ENCODE measurements around the gene OSBPL3. TPM values are rescaled to one million over a fixed set of nuclear protein-coding genes. Genes with fewer than 3 reads are reported as not detected.

The OSBPL3 gene
- polyA plus RNA-seq, 1 of the 3 experiments (the other 2 are of a cell fraction): 23.2 TPM

DNA sequence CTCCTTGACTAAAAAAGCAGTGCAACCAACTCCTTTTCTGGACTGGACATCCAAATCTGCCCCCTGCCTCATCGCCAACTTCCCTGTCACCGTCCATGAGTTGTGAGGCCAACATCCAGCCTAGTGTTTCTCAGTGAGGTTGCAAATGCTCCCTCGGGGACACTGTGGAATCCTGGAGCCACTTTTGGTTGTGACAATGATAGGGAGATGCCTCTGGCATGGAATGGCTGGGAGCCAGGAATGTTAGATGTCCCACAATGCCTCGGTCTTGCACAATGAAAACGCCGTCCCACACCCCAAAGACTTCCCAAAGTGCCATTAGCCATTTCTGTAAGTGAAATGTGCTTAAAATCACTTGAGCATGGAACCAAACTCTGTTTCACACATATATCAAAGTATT lies 105.2 kb downstream of the OSBPL3 start:
- WGBS (ENCODE audit: low lambda C conversion rate): 98% methylated on average over 6 of the region's 6 CpGs
- H3K4me3 ChIP-seq (ENCODE audit: low read depth in 2 of 2, low read length in 1 of 2): no peak overlapping the region
- no peak overlapping the region for H3K9ac ChIP-seq
- CTCF ChIA-PET: no interaction called here
- peaks cover 7% of the 10 kb centered on the region for H3F3A ChIP-seq (replicated peaks; ENCODE audit: insufficient read depth)
- H3K4me1 ChIP-seq (ENCODE audit: control insufficient read depth in 1 of 2, insufficient read depth in 2 of 2, low read depth in 1 of 2, low read length in 1 of 2): peaks cover 0 to 3% of the 10 kb centered on the region in 2 experiments; a peak in 2 of 4 replicates
- TF ChIP-seq, protein P1, sequence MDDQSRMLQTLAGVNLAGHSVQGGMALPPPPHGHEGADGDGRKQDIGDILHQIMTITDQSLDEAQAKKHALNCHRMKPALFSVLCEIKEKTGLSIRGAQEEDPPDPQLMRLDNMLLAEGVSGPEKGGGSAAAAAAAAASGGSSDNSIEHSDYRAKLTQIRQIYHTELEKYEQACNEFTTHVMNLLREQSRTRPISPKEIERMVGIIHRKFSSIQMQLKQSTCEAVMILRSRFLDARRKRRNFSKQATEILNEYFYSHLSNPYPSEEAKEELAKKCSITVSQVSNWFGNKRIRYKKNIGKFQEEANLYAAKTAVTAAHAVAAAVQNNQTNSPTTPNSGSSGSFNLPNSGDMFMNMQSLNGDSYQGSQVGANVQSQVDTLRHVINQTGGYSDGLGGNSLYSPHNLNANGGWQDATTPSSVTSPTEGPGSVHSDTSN (IDR thresholded peaks at IDR 0.05): no peak
- TF ChIP-seq, protein P2, sequence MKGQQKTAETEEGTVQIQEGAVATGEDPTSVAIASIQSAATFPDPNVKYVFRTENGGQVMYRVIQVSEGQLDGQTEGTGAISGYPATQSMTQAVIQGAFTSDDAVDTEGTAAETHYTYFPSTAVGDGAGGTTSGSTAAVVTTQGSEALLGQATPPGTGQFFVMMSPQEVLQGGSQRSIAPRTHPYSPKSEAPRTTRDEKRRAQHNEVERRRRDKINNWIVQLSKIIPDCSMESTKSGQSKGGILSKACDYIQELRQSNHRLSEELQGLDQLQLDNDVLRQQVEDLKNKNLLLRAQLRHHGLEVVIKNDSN (IDR thresholded peaks at IDR 0.05; ENCODE audit: borderline replicate concordance, low read depth): no peak
- TF ChIP-seq NFIC (IDR thresholded peaks at IDR 0.05; ENCODE audit: borderline replicate concordance): no peak
- TF ChIP-seq FOXJ3 (CRISPR knock-in tag; IDR thresholded peaks at IDR 0.05): no peak
- TF ChIP-seq, protein P3, sequence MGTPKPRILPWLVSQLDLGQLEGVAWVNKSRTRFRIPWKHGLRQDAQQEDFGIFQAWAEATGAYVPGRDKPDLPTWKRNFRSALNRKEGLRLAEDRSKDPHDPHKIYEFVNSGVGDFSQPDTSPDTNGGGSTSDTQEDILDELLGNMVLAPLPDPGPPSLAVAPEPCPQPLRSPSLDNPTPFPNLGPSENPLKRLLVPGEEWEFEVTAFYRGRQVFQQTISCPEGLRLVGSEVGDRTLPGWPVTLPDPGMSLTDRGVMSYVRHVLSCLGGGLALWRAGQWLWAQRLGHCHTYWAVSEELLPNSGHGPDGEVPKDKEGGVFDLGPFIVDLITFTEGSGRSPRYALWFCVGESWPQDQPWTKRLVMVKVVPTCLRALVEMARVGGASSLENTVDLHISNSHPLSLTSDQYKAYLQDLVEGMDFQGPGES (IDR thresholded peaks at IDR 0.05; ENCODE audit: low read depth, low read length): no peak
- TF ChIP-seq, protein P4, sequence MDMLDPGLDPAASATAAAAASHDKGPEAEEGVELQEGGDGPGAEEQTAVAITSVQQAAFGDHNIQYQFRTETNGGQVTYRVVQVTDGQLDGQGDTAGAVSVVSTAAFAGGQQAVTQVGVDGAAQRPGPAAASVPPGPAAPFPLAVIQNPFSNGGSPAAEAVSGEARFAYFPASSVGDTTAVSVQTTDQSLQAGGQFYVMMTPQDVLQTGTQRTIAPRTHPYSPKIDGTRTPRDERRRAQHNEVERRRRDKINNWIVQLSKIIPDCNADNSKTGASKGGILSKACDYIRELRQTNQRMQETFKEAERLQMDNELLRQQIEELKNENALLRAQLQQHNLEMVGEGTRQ (IDR thresholded peaks at IDR 0.05; ENCODE audit: borderline replicate concordance, low read depth, low read length): no peak
- TF ChIP-seq RAD21 (IDR thresholded peaks at IDR 0.05; ENCODE audit: low read length): no peak
- TF ChIP-seq RFX5 (IDR thresholded peaks at IDR 0.05; ENCODE audit: low read length): no peak
- TF ChIP-seq, protein P5, sequence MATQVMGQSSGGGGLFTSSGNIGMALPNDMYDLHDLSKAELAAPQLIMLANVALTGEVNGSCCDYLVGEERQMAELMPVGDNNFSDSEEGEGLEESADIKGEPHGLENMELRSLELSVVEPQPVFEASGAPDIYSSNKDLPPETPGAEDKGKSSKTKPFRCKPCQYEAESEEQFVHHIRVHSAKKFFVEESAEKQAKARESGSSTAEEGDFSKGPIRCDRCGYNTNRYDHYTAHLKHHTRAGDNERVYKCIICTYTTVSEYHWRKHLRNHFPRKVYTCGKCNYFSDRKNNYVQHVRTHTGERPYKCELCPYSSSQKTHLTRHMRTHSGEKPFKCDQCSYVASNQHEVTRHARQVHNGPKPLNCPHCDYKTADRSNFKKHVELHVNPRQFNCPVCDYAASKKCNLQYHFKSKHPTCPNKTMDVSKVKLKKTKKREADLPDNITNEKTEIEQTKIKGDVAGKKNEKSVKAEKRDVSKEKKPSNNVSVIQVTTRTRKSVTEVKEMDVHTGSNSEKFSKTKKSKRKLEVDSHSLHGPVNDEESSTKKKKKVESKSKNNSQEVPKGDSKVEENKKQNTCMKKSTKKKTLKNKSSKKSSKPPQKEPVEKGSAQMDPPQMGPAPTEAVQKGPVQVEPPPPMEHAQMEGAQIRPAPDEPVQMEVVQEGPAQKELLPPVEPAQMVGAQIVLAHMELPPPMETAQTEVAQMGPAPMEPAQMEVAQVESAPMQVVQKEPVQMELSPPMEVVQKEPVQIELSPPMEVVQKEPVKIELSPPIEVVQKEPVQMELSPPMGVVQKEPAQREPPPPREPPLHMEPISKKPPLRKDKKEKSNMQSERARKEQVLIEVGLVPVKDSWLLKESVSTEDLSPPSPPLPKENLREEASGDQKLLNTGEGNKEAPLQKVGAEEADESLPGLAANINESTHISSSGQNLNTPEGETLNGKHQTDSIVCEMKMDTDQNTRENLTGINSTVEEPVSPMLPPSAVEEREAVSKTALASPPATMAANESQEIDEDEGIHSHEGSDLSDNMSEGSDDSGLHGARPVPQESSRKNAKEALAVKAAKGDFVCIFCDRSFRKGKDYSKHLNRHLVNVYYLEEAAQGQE (IDR thresholded peaks at IDR 0.05; ENCODE audit: low read depth, low read length): no peak
- no peak for TF ChIP-seq JUND (IDR thresholded peaks at IDR 0.05)
- TF ChIP-seq, protein P6, sequence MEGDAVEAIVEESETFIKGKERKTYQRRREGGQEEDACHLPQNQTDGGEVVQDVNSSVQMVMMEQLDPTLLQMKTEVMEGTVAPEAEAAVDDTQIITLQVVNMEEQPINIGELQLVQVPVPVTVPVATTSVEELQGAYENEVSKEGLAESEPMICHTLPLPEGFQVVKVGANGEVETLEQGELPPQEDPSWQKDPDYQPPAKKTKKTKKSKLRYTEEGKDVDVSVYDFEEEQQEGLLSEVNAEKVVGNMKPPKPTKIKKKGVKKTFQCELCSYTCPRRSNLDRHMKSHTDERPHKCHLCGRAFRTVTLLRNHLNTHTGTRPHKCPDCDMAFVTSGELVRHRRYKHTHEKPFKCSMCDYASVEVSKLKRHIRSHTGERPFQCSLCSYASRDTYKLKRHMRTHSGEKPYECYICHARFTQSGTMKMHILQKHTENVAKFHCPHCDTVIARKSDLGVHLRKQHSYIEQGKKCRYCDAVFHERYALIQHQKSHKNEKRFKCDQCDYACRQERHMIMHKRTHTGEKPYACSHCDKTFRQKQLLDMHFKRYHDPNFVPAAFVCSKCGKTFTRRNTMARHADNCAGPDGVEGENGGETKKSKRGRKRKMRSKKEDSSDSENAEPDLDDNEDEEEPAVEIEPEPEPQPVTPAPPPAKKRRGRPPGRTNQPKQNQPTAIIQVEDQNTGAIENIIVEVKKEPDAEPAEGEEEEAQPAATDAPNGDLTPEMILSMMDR (IDR thresholded peaks at IDR 0.05): no peak
- TF ChIP-seq CHD2 (IDR thresholded peaks at IDR 0.05; ENCODE audit: low read length, partially characterized antibody): no peak
- TF ChIP-seq EP300 (IDR thresholded peaks at IDR 0.05; ENCODE audit: borderline replicate concordance in 1 of 2, low read depth in 1 of 2, low read length in 1 of 2): no peak
- TF ChIP-seq TCF12 (IDR thresholded peaks at IDR 0.05): no peak
- TF ChIP-seq MXI1 (IDR thresholded peaks at IDR 0.05; ENCODE audit: low read depth, low read length): no peak
- no peak for TF ChIP-seq RXRA (IDR thresholded peaks at IDR 0.05; ENCODE audit: borderline replicate concordance, low read depth)
- TF ChIP-seq, protein P7, sequence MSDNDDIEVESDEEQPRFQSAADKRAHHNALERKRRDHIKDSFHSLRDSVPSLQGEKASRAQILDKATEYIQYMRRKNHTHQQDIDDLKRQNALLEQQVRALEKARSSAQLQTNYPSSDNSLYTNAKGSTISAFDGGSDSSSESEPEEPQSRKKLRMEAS (IDR thresholded peaks at IDR 0.05; ENCODE audit: low read depth): no peak
- TF ChIP-seq FOSL2 (IDR thresholded peaks at IDR 0.05; ENCODE audit: borderline replicate concordance, low read depth): no peak
- TF ChIP-seq SIN3A (IDR thresholded peaks at IDR 0.05; ENCODE audit: borderline replicate concordance, low read depth, low read length): no peak
- no peak for TF ChIP-seq ELF1 (IDR thresholded peaks at IDR 0.05)
- H3K27me3 ChIP-seq (ENCODE audit: insufficient read depth): no peaks in the 10 kb centered on the region
- no peak overlapping the region for H3K4me2 ChIP-seq
- no peaks in the 10 kb centered on the region for H3K9me3 ChIP-seq
- DNase-seq: no peak
- no peak overlapping the region for H3K27ac ChIP-seq (ENCODE audit: low read depth in 2 of 2, low read length in 1 of 2)
- no peaks in the 10 kb centered on the region for H3K9me2 ChIP-seq
- H4K20me1 ChIP-seq (ENCODE audit: insufficient read depth): no peaks in the 10 kb centered on the region
- peaks cover 11 to 13% of the 10 kb centered on the region in 2 experiments for H3K36me3 ChIP-seq (replicated peaks in 1 of 2; ENCODE audit: control insufficient read depth in 1 of 2, insufficient read depth in 2 of 2, low read length in 1 of 2)
- no peak overlapping the region for H2AFZ ChIP-seq (ENCODE audit: low read depth)
- POLR2A ChIA-PET: no interaction called here
- H3K79me2 ChIP-seq (ENCODE audit: insufficient read depth): peaks cover 4% of the 10 kb centered on the region; the same call in 1 of the 2 replicates

Data from SK-N-SH (cell line).